Suprapubic skin (tissue), 4 donors: ENCODE data around the gene CDKN2B.
A peak's percentile ranks its signal among the peaks of the same experiment; 100 is the strongest.

Experiments
- EP300 ChIP-seq: sonication (generic); formaldehyde crosslinking; IDR thresholded peaks from one replicate; pipeline ENCODE4 v1.6.1; 2017; ENCODE audit warnings: antibody characterized with exemption
- POLR2A ChIP-seq, 2 donors: fragments of 450-650 bp; IDR thresholded peaks; one replicate each; pipeline ENCODE4 v1.6.1; 2017; ENCODE audit warnings: antibody characterized with exemption in 2 of 2, mild to moderate bottlenecking in 2 of 2, moderate library complexity in 2 of 2
- POLR2AphosphoS5 ChIP-seq, 3 donors: sonication (generic); formaldehyde crosslinking; IDR thresholded peaks; one replicate each; pipeline ENCODE4 v1.6.1; 2017; ENCODE audit warnings: antibody characterized with exemption in 3 of 3
- TF ChIP-seq, protein P1 (sequence below), 2 donors: fragments of 200-600 bp in 1 of 2; fragments of 450-650 bp in 1 of 2; sonication (generic) in 1 of 2; IDR thresholded peaks; one replicate each; pipeline ENCODE4 v1.5.1; 2016 to 2019; ENCODE audit warnings: antibody characterized with exemption in 2 of 2, mild to moderate bottlenecking in 1 of 2, moderate library complexity in 1 of 2

DNA sequence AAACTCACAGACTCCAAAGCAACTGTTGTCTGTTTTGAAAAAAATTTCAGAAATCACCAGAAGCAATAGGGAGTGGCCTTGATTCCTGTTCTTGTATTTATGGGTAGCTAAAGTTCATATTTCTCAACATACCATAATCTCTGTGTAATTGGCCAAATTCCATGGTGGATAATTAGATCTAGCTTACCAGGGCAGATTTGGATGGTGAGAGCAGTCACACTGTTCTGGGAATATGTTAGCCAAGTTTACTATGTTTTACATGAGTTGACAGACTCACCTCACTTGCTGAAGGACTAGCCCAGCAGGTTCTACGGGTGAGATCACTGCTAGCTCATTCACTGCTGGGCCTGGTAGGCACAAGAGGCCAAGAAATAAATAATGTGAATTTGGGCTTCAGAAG lies 32.7 kb upstream of the CDKN2B start:
- TF ChIP-seq, protein P1, sequence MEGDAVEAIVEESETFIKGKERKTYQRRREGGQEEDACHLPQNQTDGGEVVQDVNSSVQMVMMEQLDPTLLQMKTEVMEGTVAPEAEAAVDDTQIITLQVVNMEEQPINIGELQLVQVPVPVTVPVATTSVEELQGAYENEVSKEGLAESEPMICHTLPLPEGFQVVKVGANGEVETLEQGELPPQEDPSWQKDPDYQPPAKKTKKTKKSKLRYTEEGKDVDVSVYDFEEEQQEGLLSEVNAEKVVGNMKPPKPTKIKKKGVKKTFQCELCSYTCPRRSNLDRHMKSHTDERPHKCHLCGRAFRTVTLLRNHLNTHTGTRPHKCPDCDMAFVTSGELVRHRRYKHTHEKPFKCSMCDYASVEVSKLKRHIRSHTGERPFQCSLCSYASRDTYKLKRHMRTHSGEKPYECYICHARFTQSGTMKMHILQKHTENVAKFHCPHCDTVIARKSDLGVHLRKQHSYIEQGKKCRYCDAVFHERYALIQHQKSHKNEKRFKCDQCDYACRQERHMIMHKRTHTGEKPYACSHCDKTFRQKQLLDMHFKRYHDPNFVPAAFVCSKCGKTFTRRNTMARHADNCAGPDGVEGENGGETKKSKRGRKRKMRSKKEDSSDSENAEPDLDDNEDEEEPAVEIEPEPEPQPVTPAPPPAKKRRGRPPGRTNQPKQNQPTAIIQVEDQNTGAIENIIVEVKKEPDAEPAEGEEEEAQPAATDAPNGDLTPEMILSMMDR (IDR thresholded peaks at IDR 0.05): no peak
- peak in 1 of 3 donors; percentile 43 for TF ChIP-seq POLR2AphosphoS5 (IDR thresholded peaks at IDR 0.05)
- no peak for TF ChIP-seq EP300
- no peak for TF ChIP-seq POLR2A (IDR thresholded peaks at IDR 0.05)
